K562 (cell line): Measurements from ENCODE around the gene C19orf12. TPM values are rescaled to one million over a fixed set of nuclear protein-coding genes. Genes with fewer than 3 reads are reported as not detected.

ENCODE experiments used
- CREBBP ChIP-seq: IDR thresholded peaks from one replicate; pipeline ENCODE4 v1.6.1; 2012; ENCODE audit warnings: low read depth, mild to moderate bottlenecking, control low read depth, inconsistent platforms, low read length
- DNMT1 ChIP-seq: fragments of 450-650 bp; IDR thresholded peaks from 2 replicates; pipeline ENCODE4 v1.6.1; 2016; ENCODE audit warnings: antibody characterized with exemption, mild to moderate bottlenecking
- FOXM1 ChIP-seq, 2 experiments: fragments of 450-650 bp in 1 of 2; sonication (generic) in 1 of 2; formaldehyde crosslinking in 1 of 2; IDR thresholded peaks; 2 replicates each; pipeline versions ENCODE4 v1.6.1 to v1.9.0; 2017 to 2022; ENCODE audit warnings: low read depth in 2 of 2, mild to moderate bottlenecking in 2 of 2, missing genetic modification reagents in 1 of 2, moderate library complexity in 1 of 2
- HIVEP1 ChIP-seq: fragments of 250-450 bp; sonication (Bioruptor Pico); IDR thresholded peaks from 2 replicates; pipeline ENCODE4 v1.4.0; 2020; ENCODE audit warnings: mild to moderate bottlenecking
- KLF6 ChIP-seq: fragments of 250-450 bp; sonication (Bioruptor Pico); IDR thresholded peaks from 2 replicates; pipeline ENCODE4 v1.4.0; 2020; ENCODE audit warnings: mild to moderate bottlenecking, moderate library complexity, borderline replicate concordance
- POLR3G ChIP-seq: IDR thresholded peaks from 2 replicates; pipeline ENCODE4 v1.6.1; 2011; ENCODE audit not compliant: insufficient read length, insufficient replicate concordance; ENCODE audit errors: extremely low read depth
- SAFB ChIP-seq: fragments of 200-400 bp; formaldehyde crosslinking; IDR thresholded peaks from 2 replicates; pipeline ENCODE4 v1.6.1; 2017; ENCODE audit warnings: low read depth, low read length, borderline replicate concordance
- SIRT6 ChIP-seq: IDR thresholded peaks from one replicate; pipeline ENCODE4 v1.6.1; 2012; ENCODE audit warnings: low read depth, mild to moderate bottlenecking, control low read depth, inconsistent platforms, low read length, moderate library complexity
- SRSF1 ChIP-seq: fragments of 200-400 bp; formaldehyde crosslinking; IDR thresholded peaks from 2 replicates; pipeline ENCODE4 v1.6.1; 2017; ENCODE audit warnings: mild to moderate bottlenecking, low read depth, low read length, moderate library complexity
- ZNF224 ChIP-seq: sonication (generic); formaldehyde crosslinking; IDR thresholded peaks from 2 replicates; pipeline ENCODE4 v1.8.0; 2022; ENCODE audit warnings: mild to moderate bottlenecking, missing genetic modification reagents
- ZNF518B ChIP-seq: fragments of 250-450 bp; sonication (Bioruptor Pico); IDR thresholded peaks from 2 replicates; pipeline ENCODE4 v1.5.0; 2021; ENCODE audit warnings: mild to moderate bottlenecking, moderate library complexity
- ZNF764 ChIP-seq: fragments of 250-450 bp; sonication (Bioruptor Pico); IDR thresholded peaks from 2 replicates; pipeline ENCODE4 v1.4.0; 2020; ENCODE audit warnings: low read depth, mild to moderate bottlenecking, moderate library complexity
- polyA plus RNA-seq, 8 experiments: library from polyadenylated mRNA; depleted of rRNA in 4 of 8; stranded (reverse) in 5 of 8; unstranded in 3 of 8; fragments of >200 nt; fragmentation: Nextera tagmentation in 2 of 8; fragmentation: Illumina TruSeq in 1 of 8; extraction: Ambion mirVana in 2 of 8; extraction: Trizol in 1 of 8; gene quantifications; 2 replicates each; pipeline versions ENCODE4 v1.2.1 to v1.2.3, GENCODE V29; 2011 to 2014; ENCODE audit warnings: inconsistent platforms in 1 of 8, missing spikeins in 1 of 8
- total RNA-seq, 7 experiments: library from RNA; depleted of rRNA in 6 of 7; stranded (reverse); fragments of >200 nt in 6 of 7; fragmentation: Illumina TruSeq in 2 of 7; extraction: Trizol in 2 of 7; gene quantifications; 2 replicates each; pipeline versions ENCODE4 v1.2.1 to v1.2.3, GENCODE V29; 2011 to 2021; ENCODE audit warnings: low replicate concordance in 1 of 7
- TF ChIP-seq, protein P1 (sequence below): sonication (generic); formaldehyde crosslinking; IDR thresholded peaks from 2 replicates; pipeline ENCODE4 v1.8.1; 2023; ENCODE audit warnings: mild to moderate bottlenecking, missing genetic modification reagents
- TF ChIP-seq, protein P2 (sequence below): sonication (generic); formaldehyde crosslinking; IDR thresholded peaks from 2 replicates; pipeline ENCODE4 v1.8.0; 2022; ENCODE audit warnings: mild to moderate bottlenecking, missing genetic modification reagents
- TF ChIP-seq, protein P3 (sequence below): fragments of 250-450 bp; sonication (Bioruptor Pico); IDR thresholded peaks from 2 replicates; pipeline ENCODE4 v1.8.0; 2022; ENCODE audit warnings: moderate library complexity, mild to moderate bottlenecking, inconsistent platforms

The C19orf12 gene
- total and polyA plus RNA-seq, 9 of the 15 experiments (the other 6 are each of a cell fraction or from before 2014, with no cell fraction given) = 1.9 to 14.5 (median 10.2) TPM

GRCh38 chr19:29662604-29663404 is 52.3 kb downstream of the C19orf12 start (continued):
- TF ChIP-seq HIVEP1 (0 out of 2 replicates have a peak, but pooled peaks have one; percentile 18), ZNF764 (CRISPR knock-in tag) (no peak), FOXM1 (IDR thresholded peaks at IDR 0.05; ENCODE audit: low read depth) (no peak), FOXM1 (CRISPR knock-in tag; IDR thresholded peaks at IDR 0.05; ENCODE audit: low read depth) (no peak), POLR3G (no peak), CREBBP (no peak), SRSF1 (no peak), SAFB (no peak), KLF6 (peak; percentile 65; the same call in 1 of the 2 replicates), SIRT6 (no peak), ZNF518B (CRISPR knock-in tag) (no peak), ZNF224 (no peak), DNMT1 (no peak)
- TF ChIP-seq, protein P1, sequence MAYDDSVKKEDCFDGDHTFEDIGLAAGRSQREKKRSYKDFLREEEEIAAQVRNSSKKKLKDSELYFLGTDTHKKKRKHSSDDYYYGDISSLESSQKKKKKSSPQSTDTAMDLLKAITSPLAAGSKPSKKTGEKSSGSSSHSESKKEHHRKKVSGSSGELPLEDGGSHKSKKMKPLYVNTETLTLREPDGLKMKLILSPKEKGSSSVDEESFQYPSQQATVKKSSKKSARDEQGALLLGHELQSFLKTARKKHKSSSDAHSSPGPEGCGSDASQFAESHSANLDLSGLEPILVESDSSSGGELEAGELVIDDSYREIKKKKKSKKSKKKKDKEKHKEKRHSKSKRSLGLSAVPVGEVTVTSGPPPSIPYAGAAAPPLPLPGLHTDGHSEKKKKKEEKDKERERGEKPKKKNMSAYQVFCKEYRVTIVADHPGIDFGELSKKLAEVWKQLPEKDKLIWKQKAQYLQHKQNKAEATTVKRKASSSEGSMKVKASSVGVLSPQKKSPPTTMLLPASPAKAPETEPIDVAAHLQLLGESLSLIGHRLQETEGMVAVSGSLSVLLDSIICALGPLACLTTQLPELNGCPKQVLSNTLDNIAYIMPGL = no peak
- TF ChIP-seq, protein P2, sequence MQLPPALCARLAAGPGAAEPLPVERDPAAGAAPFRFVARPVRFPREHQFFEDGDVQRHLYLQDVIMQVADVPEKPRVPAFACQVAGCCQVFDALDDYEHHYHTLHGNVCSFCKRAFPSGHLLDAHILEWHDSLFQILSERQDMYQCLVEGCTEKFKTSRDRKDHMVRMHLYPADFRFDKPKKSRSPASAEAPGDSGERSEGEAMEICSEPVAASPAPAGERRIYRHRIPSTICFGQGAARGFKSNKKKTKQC (CRISPR knock-in tag) = no peak
- TF ChIP-seq, protein P3, sequence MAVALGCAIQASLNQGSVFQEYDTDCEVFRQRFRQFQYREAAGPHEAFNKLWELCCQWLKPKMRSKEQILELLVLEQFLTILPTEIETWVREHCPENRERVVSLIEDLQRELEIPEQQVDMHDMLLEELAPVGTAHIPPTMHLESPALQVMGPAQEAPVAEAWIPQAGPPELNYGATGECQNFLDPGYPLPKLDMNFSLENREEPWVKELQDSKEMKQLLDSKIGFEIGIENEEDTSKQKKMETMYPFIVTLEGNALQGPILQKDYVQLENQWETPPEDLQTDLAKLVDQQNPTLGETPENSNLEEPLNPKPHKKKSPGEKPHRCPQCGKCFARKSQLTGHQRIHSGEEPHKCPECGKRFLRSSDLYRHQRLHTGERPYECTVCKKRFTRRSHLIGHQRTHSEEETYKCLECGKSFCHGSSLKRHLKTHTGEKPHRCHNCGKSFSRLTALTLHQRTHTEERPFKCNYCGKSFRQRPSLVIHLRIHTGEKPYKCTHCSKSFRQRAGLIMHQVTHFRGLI (CRISPR knock-in tag) = no peak
